ENCODE measurements around the gene TAF1C.

The TAF1C gene

GRCh38 chr16:84183572-84183875 is 3.3 kb downstream of the TAF1C start:
- no peak for DNase-seq (ENCODE audit: low read depth in 3 of 3, low spot score in 1 of 3)

DNA sequence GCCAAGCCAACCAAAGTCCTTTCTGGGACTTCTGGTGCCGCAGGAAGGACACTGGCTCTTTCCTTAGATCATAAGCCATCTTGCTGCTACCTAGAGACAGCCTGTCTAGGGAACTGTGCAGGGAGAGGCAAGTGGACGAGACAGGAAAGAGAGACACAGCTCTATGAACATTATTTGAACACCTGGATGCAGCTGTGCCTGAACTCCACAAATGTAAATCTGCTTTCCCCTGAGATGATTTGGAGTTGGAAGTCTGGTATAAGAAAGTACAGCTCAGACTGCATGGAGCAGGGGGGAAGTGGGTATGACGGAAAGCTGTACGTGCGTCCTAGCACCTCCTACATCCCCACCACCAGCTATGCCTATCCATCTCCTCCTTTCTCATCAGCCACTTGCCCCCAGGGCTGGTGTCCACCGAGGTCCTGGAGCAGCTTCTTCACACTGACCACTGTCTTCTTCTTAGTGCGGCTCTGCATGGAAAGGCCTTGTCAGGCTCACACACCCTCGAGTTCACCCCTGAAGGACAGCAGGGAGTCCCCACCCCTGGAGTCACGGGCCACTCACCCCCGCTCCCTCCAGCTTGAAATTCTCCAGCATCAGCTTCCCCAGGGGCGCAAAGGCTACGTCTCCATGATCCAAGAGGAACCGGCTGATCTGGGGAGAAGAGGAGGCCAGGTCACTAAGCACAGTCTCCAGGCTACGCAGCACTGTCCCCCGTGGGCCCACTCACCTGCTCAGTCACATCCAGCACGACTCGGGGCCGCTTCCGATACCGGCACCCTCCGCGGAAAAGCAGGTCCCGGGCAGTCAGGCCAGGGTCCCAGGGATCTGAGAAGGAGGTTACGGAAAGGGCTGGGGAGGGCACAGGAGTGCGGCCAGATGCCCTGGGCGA is 3.9 kb downstream of the TAF1C start:
- DNase-seq (ENCODE audit: low read depth in 3 of 3, low spot score in 1 of 3) = no peak

GRCh38 chr16:84182104-84182503 is 4.8 kb downstream of the TAF1C start:
- no peak for DNase-seq (ENCODE audit: low read depth in 3 of 3, low spot score in 1 of 3)

DNA sequence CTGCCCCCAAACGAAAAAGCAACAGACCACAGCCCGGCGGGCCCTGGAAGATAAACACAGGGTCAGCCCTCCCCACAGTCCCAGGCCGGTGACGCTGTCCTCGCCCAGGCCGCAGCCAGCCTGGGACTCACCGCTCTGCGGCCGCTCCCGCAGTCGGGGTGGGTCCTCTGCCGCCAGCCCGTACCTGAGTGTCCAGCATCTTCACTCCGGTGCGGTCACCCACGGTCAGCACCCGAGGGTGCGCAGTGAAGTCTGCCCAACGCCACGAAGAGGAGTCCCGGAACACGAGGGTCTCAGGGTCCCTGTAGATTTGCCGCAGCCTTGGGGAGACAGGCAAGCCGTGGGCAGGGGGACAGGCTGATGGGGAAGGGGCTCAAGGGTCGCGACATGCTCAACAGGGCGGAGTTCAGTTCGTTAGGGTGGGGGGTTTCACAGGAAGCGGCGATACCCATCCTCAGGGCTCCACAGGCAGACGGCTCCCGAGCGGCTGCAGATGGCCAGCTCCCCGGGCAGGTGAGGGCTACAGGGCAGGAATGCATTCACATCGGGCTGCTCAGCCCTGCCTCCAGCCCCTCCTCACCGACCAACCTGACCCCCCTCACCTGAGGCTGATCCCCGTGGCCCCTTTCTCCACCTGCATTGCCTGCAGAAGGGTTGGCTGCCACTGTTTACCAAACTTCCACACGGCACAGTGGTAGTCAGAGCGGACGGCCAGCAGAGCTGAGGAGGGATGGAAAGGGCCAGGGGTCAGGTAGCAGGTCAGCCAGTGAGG is 5.5 kb downstream of the TAF1C start:
- no peak for DNase-seq (ENCODE audit: low read depth in 3 of 3, low spot score in 1 of 3)

GRCh38 chr16:84180519-84181140 is 6.2 kb downstream of the TAF1C start:
- no peak for DNase-seq (ENCODE audit: low read depth in 3 of 3, low spot score in 1 of 3)

DNA sequence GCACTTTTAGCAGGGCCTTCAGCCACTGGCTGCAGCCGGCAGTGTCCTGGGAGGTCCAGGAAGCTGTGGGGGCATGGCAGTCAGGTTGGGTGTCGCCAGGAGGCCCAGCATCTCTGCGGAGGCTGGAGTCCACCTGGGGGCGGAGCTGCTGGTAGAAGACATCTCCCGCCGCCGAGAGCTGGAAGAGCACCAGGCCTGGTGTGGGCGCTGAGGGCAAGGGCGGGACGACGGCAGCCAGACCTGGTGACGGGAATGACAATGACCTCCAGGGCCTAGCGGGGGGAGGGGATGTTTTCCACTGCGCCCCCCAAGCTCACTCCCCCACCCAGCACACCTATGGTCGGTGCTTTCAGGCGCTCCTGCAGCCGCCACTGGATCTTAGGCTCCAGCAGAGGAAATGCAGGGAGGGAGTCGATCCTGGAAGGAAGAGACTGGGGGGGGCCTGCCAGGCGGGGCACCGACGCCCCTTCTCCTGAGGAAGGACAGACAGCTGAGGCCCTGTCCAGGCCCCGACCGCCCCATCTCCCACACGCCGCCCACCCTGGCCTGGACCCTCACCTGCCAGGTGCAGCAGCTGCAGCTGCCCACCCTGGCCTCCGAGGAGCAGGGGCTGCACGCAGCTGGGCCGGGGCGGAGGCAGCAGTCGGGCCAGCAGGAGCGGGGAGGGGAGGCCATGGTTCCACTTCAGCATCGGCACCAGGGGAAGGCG is 7.1 kb downstream of the TAF1C start:
- no peak for DNase-seq (ENCODE audit: low read depth in 3 of 3, low spot score in 1 of 3)

DNA sequence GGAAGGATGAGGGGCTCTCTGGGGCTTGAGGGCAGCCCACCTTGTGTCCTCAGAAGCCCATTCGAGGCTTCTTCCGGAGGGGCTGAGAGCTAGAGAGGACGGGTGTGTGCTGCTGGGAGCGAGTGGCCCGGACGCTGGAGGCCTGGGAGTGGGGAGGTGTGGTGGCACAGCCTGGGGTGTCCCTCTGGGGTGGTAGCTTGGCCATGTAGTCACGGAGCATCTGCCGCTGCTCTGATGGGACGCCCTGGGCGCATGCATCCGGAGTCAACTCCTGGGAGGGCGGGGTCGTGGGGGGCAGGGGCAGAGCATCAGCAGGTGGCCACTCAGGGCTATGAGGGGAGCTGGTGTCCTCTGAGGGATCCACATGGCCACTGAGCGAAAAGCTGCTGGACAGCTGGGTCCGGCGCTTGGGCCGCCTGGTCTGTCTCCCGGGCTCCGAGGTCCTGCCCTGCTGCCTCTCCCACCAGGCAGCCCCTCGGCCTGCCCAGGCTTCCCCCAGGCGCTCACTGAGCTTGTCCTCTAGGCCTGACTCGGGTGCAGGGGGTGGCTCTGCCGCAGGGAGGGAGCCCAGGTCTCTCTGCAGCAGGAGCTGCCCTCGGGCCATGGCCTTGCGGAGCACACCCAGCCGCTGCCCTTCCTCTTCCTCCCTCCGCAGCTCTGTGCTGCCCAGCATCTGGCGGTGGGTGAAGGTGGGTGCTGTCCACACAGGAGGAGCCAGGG is 7.8 kb downstream of the TAF1C start:
- no peak for DNase-seq (ENCODE audit: low read depth in 3 of 3, low spot score in 1 of 3)

DNA sequence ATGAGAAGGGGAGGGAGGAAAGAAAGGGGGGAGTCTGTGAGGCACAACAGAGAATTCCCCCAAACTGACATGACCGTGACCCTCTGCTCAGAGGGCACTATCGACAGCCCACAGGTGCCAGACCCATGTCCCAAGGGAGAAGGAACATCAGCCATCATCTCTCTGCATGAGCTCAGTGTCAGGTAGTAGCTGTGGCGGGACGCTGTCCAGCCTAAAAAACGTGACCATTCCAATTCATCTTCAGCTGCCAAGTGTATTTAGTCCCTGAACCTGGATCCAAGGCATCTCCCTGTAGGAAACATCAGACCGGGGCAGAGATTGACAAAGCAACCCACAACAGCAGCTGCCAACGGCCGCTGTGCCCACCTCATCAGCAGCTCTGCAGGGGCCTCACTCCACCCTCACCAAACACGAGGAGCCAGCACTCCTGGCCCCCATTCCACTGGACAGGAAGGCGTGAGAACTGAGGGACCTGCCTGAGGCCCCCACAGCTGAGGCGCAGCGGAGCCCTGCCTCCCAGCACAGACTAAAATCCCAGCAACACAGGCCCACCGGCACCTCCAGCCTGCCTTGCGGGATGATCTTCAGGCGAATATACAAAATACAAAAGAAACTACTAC is 8.6 kb downstream of the TAF1C start:
- DNase-seq (ENCODE audit: low read depth in 3 of 3, low spot score in 1 of 3) = no peak

- DNase-seq (ENCODE audit: low read depth in 3 of 3, low spot score in 1 of 3) = no peak
These were observed 9.2 kb downstream of the TAF1C start for GRCh38 chr16:84177741-84178073.

GRCh38 chr16:84176192-84177053 is 10.4 kb downstream of the TAF1C start:
- no peak for DNase-seq (ENCODE audit: low read depth in 3 of 3, low spot score in 1 of 3)

DNA sequence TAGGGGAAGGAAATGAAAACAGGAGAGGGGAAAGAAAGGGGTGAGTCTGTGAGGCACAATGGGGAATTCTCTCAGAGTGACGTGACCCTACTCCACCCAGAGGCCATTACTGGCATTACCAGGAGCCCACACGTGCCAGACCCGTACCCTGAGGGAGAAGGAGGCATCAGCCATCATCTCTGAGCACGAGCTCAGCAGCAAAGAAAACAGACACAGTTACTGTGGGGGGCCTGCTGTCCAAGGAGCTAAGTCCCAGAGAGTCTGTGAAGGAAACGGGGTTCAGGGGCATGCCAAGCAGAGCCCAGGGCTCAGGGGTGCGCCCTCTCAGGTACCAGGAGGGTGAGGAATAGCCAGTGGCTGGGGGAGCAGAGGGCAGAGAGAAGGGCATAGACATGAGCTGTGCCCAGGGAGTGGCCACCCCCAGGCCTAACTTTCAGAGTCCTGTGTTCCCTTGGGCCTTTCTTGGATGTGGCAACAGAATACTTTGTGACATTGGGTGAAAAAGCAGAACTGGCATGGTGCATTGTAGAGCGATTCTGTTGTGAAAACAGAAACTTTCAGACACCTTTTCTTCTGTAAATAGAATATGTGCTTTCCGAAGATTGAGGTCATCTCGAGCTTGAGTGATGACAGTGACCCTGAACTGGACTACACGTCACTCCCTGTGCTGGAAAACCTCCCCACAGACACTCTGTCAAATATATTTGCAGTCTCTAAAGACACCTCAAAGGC is 11.3 kb downstream of the TAF1C start:
- peak in 1 of 3 donors; percentile 57 for DNase-seq (ENCODE audit: low read depth in 3 of 3, low spot score in 1 of 3)

- no peak for DNase-seq (ENCODE audit: low read depth in 3 of 3, low spot score in 1 of 3)
These were observed 12.5 kb downstream of the TAF1C start for GRCh38 chr16:84174396-84174795.

DNA sequence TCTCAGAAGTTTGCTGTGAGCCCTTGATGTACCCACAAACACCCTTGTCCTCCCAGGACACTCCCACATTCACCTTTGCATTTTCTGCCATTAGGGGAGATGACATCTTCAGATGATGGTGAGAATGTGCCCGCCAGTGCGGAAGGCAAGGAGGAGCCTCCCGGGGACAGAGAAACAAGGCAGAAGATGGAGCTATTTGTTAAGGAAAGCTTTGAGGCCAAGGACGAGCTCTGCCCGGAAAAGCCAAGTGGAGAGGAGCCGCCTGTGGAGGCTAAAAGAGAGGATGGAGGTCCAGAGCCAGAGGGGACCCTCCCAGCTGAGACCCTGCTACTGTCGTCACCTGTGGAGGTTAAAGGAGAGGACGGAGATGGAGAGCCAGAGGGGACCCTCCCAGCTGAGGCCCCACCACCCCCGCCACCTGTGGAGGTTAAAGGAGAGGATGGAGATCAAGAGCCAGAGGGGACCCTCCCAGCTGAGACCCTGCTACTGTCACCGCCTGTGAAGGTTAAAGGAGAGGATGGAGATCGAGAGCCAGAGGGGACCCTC is 17.0 kb downstream of the TAF1C start:
- no peak for DNase-seq (ENCODE audit: low read depth in 3 of 3, low spot score in 1 of 3)

DNA sequence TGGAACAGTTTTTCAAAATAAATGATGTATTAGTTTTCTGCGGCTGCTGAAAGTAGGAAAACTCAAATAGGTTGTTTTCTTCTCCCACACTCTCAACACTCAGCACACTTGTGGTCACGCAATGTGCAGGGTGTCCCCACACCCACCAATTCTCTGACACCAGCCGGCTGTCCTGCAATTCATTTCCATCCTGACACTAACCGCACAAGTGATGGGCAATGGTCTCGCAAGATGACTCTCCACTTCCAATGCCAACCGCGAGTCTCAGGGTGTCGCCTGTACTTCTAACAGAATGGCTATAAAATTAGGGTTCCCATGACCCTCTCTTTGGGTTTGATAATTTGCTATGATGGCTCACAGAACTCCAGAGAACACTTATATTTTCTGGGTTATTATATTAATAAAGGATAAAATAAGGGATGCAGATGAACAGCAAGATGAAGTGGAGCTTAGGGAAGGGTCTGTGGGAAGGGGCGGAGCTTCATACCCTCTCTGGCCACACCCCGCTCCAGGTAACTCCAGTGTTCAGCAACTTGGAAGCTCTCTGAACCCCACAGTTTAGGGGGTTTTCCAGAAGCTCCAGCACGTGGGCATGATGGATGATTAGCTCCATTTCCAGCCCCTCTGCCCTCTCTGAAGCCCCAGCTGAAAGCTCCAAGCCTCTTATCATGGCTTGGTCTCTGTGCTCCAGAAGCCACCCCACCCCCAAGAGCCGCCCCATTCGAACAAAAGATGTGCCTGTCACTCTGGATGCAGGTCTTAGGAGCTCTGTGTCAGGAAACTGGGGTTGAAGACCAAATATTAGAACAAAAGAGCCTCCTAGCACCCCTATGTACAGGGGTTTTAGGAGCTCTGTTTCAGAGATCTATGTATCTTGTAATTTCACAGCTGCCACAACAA is 19.8 kb downstream of the TAF1C start:
- no peak for DNase-seq (ENCODE audit: low read depth in 3 of 3, low spot score in 1 of 3)

GRCh38 chr16:84165746-84166145 is 21.1 kb downstream of the TAF1C start:
- DNase-seq (ENCODE audit: low read depth in 3 of 3, low spot score in 1 of 3) = no peak

DNA sequence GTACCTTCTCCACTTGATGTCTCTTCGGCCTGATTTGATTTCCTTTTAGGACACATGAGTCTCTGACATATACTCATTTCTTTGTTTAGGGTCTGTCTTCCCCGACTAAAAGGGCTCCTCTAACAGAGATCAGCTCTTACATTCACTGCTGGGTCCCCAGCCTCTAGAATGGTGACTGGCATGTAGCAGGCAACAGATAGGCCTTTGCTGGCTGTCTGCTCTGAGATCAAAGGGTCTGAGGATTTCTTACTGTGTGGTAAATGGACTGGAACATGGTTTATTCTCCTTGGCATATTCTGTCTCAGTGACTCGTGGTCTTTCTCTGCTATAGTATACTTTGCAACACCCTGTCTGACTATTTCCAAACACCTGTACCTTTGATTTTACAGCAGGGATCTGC is 25.1 kb downstream of the TAF1C start:
- DNase-seq (ENCODE audit: low read depth in 3 of 3, low spot score in 1 of 3) = no peak

DNA sequence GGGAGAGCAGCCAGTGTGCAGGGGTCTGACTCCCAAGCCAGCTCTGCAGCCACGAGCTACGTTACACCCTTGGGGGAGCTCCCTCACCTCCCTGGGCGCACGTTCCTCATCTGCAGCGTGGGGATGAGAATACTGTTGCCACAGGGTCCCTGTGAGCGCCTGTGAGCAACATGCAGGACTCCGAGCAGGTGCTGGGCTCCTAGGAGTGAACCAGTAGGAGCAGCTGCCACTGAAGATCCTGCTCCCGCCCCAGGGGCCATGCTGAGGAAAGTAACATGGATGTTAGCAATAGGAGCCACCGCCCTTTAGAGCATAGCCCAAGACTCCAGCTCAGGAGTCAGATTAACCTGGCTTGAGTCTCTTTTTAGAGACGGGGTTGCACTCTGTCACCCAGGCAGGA is 25.8 kb downstream of the TAF1C start:
- DNase-seq (ENCODE audit: low read depth in 3 of 3, low spot score in 1 of 3) = no peak

GRCh38 chr16:84159800-84160199 is 27.1 kb downstream of the TAF1C start:
- DNase-seq (ENCODE audit: low read depth in 3 of 3, low spot score in 1 of 3) = no peak

Data from stimulated activated CD4-positive, alpha-beta T cell treated with anti-CD3 and anti-CD28 coated beads, TNF-alpha, amount 100 ng/mL, for 1 hour (primary cell).